Mesendoderm (in vitro differentiated cells): ENCODE data around the gene PIM3.
"Not testable (repeated sequence)": the region's sequence is repeated elsewhere in the genome, so short reads cannot be mapped to it uniquely, and the experiment has no call there.

Experiments
- DNase-seq: peaks from one replicate; pipeline ENCODE4 v3.0.0; 2013
- H2AK5ac ChIP-seq: 2 replicates; pipeline ENCODE4 v1.6.1; 2013; ENCODE audit warnings: low read length, inconsistent platforms
- H2BK120ac ChIP-seq: 2 replicates; pipeline ENCODE4 v1.6.1; 2013; ENCODE audit warnings: low read depth, mild to moderate bottlenecking, low read length, moderate library complexity, mixed read lengths
- H2BK15ac ChIP-seq: replicated peaks from 2 replicates; pipeline ENCODE4 v1.6.1; 2013; ENCODE audit warnings: low read depth, mild to moderate bottlenecking, moderate library complexity
- H2BK5ac ChIP-seq: 2 replicates; pipeline ENCODE4 v1.6.1; 2013; ENCODE audit warnings: low read length, inconsistent platforms
- H3K18ac ChIP-seq: 2 replicates; pipeline ENCODE4 v1.6.1; 2013; ENCODE audit warnings: mild to moderate bottlenecking, low read length, mixed read lengths
- H3K23ac ChIP-seq: one replicate; pipeline ENCODE4 v1.6.1; 2013; ENCODE audit warnings: low read length
- H3K27ac ChIP-seq: 2 replicates; pipeline ENCODE4 v1.5.1; 2013; ENCODE audit warnings: low read depth, mild to moderate bottlenecking, inconsistent platforms, low read length, moderate library complexity
- H3K27me3 ChIP-seq: 2 replicates; pipeline ENCODE4 v1.6.1; 2013; ENCODE audit warnings: low read length, control low read depth, mild to moderate bottlenecking, inconsistent platforms; ENCODE audit not compliant: insufficient read depth, poor library complexity
- H3K36me3 ChIP-seq: 2 replicates; pipeline ENCODE4 v1.6.1; 2013; ENCODE audit warnings: low read length, inconsistent platforms; ENCODE audit not compliant: control insufficient read depth, insufficient read depth
- H3K4ac ChIP-seq: one replicate; pipeline ENCODE4 v1.6.1; 2013; ENCODE audit warnings: low read depth, mild to moderate bottlenecking, low read length, moderate library complexity
- H3K4me1 ChIP-seq: 2 replicates; pipeline ENCODE4 v1.6.1; 2013; ENCODE audit warnings: low read depth, low read length, inconsistent platforms; ENCODE audit not compliant: control insufficient read depth
- H3K4me2 ChIP-seq: 2 replicates; pipeline ENCODE4 v1.6.1; 2013; ENCODE audit warnings: low read length
- H3K4me3 ChIP-seq: 2 replicates; pipeline ENCODE4 v1.5.1; 2013; ENCODE audit warnings: mild to moderate bottlenecking, low read length
- H3K56ac ChIP-seq: one replicate; pipeline ENCODE4 v1.6.1; 2013; ENCODE audit warnings: low read length
- H3K79me1 ChIP-seq: 2 replicates; pipeline ENCODE4 v1.6.1; 2013; ENCODE audit warnings: low read length, inconsistent platforms
- H3K79me2 ChIP-seq: 2 replicates; pipeline ENCODE4 v1.6.1; 2013; ENCODE audit warnings: mild to moderate bottlenecking, low read length; ENCODE audit not compliant: control insufficient read depth, insufficient read depth
- H3K9ac ChIP-seq: 2 replicates; pipeline ENCODE4 v1.6.1; 2013; ENCODE audit warnings: low read length, inconsistent platforms
- H4K5ac ChIP-seq: one replicate; pipeline ENCODE4 v1.6.1; 2013; ENCODE audit warnings: low read length
- H4K8ac ChIP-seq: one replicate; pipeline ENCODE4 v1.6.1; 2013; ENCODE audit warnings: low read depth, mild to moderate bottlenecking, control low read depth, low read length, moderate library complexity
- WGBS: extraction: QIAGEN DNeasy Blood & Tissue Kit; methylation state at CpG from one replicate; pipeline ENCODE4 v1.1.7; 2013; ENCODE audit warnings: low lambda C conversion rate, missing lambda C conversion rate; ENCODE audit not compliant: insufficient coverage; ENCODE audit errors: extremely low coverage; 5-methylcytosine and 5-hydroxymethylcytosine counted together

PIM3 gene

DNA sequence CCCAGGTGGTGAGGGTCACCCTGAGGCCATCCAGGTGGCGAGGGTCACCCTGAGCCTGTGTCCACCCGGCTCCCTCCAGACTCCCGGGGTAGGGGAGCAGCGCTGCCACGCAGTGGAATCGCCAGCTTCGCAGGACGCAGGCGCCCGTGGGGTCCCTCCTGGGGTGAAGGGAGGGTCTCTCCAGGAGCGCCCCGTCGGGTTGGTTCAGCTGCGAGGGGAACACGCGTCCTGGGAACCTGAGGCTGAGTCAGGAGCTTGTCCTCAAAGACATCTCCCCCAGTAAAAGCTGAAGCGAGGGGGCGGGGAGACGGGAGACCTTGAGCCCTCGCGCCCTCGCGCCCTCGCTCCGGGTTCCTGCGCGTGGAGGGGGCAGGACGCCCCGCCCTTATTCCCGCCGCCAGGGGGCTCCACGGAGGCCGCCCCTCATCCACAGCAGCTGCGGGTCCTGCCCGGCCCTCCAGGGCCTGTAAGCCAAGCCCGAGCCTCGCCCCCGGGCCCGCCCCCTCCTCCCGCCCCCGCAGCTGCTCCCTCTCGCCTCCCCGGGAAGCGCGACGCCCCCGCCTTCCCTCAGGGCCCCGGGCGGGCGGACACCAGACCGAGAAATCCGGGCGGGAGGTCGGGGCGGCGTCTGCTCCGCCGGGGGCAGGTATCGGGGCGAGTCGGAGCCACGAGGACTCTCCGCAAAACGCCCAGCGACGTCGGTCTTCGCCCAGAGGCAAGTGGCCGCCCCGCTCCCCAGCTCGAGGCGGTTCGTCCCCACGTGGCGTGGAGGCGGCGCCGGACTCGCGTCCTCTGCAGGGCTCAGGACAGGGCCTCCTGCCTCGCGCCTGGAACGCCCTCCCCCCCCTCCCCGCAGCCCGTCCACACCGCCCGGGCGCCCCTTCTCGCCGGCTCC, 22.8 kb downstream of the PIM3 start:
- Histone ChIP-seq H3K4me3 (no peak overlapping the region), H2BK5ac (no peak overlapping the region), H2BK120ac (no peak overlapping the region), H2BK15ac (no peak overlapping the region), H3K18ac (no peak overlapping the region), H3K9ac (no peak overlapping the region), H3K23ac (no peak overlapping the region), H3K79me1 (no peaks in the 10 kb centered on the region), H3K56ac (no peak overlapping the region), H3K4me1 (no peaks in the 10 kb centered on the region), H3K27ac (no peak overlapping the region), H3K27me3 (peaks cover 7% of the 10 kb centered on the region), H2AK5ac (no peak overlapping the region), H4K8ac (no peak overlapping the region), H3K4me2 (no peak overlapping the region), H3K79me2 (no peaks in the 10 kb centered on the region), H4K5ac (no peak overlapping the region), H3K36me3 (no peaks in the 10 kb centered on the region), H3K4ac (no peak overlapping the region)
- DNase-seq, result peak; percentile 47
- no CpG with 5 or more reads among the region's 90 CpGs for WGBS

DNA sequence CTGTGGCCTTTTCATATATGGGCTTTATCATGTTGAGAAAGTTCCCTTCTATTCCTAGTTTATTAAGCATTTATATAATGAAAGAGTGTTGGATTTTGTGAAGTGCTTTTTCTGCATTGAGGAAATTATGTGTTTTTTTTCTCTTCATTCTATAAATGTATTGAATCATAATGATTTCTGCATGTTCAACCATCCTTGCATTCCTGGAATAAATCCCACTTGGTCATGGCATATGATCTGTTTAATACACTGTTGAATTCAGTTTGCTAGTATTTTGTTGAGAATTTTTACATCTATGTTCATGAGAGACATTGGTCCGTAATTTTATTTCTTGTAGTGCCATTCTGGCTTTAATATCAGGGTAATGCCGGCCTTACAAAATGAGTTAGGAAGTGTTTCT, 25.8 kb downstream of the PIM3 start:
- Histone ChIP-seq H4K8ac (no peak overlapping the region), H2BK15ac (no peak overlapping the region), H3K4me2 (no peak overlapping the region), H3K4ac (no peak overlapping the region), H3K27me3 (peaks cover 7% of the 10 kb centered on the region), H3K79me1 (no peaks in the 10 kb centered on the region), H2AK5ac (no peak overlapping the region), H4K5ac (no peak overlapping the region), H3K23ac (no peak overlapping the region), H3K56ac (no peak overlapping the region), H2BK120ac (no peak overlapping the region), H3K9ac (no peak overlapping the region), H3K4me3 (no peak overlapping the region), H3K79me2 (no peaks in the 10 kb centered on the region), H3K4me1 (no peaks in the 10 kb centered on the region), H2BK5ac (no peak overlapping the region), H3K18ac (no peak overlapping the region), H3K27ac (no peak overlapping the region), H3K36me3 (no peaks in the 10 kb centered on the region)
- DNase-seq, result no peak
- WGBS, result no CpG with 5 or more reads among the region's 2 CpGs

DNA sequence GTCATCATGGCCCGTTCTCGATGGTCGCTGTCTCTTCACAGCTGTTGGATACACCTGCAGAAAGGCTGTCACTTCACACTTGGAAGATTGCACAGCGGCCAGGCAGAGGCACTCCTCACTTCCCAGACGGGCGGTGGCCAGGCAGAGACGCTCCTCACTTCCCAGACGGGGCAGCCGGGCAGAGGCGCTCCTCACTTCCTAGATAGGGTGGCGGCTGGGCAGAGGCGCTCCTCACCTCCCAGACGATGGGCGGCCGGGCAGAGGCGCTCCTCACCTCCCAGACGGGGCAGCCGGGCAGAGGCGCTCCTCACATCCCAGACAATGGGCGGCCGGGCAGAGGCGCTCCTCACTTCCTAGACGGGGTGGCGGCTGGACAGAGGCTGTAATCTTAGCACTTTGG, 29.3 kb downstream of the PIM3 start:
- not testable (repeated sequence) for H3K4me3 ChIP-seq, H3K4ac ChIP-seq, H3K79me1 ChIP-seq, DNase-seq, H3K4me1 ChIP-seq, H3K36me3 ChIP-seq, H3K23ac ChIP-seq, H4K5ac ChIP-seq, H3K4me2 ChIP-seq, H3K27ac ChIP-seq, H2BK15ac ChIP-seq, H3K9ac ChIP-seq, H3K18ac ChIP-seq, H2AK5ac ChIP-seq, H2BK5ac ChIP-seq, H3K56ac ChIP-seq, H4K8ac ChIP-seq, H3K27me3 ChIP-seq, H2BK120ac ChIP-seq, H3K79me2 ChIP-seq
- no CpG with 5 or more reads among the region's 24 CpGs for WGBS

DNA sequence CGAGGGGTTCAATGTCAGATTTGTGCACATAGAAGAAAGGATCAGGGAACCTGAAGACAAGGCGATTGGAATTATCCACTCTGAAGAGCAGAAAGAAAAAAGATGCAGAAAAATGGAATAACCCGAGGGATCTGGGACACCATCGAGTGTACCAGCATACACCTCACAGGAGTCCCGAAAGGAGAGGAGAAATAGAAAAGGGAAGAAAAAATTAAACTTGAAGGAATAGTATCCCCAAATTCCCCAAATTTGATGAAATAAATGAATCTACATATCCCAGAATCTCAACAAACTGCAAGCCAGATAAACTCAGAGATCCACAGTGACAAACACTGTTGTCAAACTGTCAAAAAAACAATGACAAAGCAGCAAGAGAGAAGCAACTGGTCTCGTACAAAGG, 30.6 kb downstream of the PIM3 start:
- Histone ChIP-seq H3K79me1 (no peaks in the 10 kb centered on the region), H3K36me3 (no peaks in the 10 kb centered on the region), H3K27ac (no peak overlapping the region), H3K4ac (no peak overlapping the region), H3K4me1 (no peaks in the 10 kb centered on the region), H3K18ac (no peak overlapping the region), H4K8ac (no peak overlapping the region), H2AK5ac (no peak overlapping the region), H3K4me2 (no peak overlapping the region), H3K23ac (no peak overlapping the region), H3K9ac (no peak overlapping the region), H3K79me2 (no peaks in the 10 kb centered on the region), H4K5ac (no peak overlapping the region), H2BK5ac (no peak overlapping the region), H3K27me3 (no peaks in the 10 kb centered on the region), H3K4me3 (no peak overlapping the region), H2BK120ac (no peak overlapping the region), H2BK15ac (no peak overlapping the region), H3K56ac (no peak overlapping the region)
- DNase-seq, result no peak
- WGBS, result no CpG with 5 or more reads among the region's 6 CpGs

DNA sequence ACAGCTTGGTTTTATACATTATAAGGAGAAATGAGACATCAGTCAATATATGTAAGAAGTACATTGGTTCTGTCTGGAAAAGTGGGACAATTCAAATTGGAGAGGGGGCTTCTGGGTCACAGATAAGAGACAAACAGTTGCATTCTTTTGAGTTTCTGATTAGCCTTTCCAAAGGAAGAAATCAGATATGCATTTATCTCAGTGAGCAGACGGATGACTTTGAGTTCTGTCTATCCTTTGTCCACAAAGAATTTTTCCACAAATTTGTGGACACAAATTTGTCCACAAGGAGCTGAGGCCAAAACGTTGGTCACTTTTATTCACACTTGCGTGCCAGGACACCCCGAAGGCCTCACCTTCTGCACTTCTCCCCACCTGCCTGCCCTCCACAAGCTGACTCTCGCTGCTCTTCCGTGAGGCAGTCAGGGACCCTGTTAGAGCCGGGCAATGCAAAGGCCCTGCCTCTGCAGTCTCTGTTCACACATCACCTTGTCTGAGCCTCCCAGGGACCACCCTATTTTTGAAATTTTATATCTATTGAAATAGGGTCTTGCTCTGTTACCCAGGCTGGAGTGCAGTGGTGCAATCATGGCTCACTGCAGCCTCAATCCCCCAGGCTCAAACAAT, 31.4 kb downstream of the PIM3 start:
- Histone ChIP-seq H4K8ac (no peak overlapping the region), H3K4me1 (no peaks in the 10 kb centered on the region), H3K18ac (no peak overlapping the region), H3K9ac (no peak overlapping the region), H3K27me3 (no peaks in the 10 kb centered on the region), H3K27ac (no peak overlapping the region), H2BK120ac (no peak overlapping the region), H3K4ac (no peak overlapping the region), H3K79me1 (no peaks in the 10 kb centered on the region), H3K4me2 (no peak overlapping the region), H2AK5ac (no peak overlapping the region), H2BK5ac (no peak overlapping the region), H3K23ac (no peak overlapping the region), H2BK15ac (no peak overlapping the region), H3K79me2 (no peaks in the 10 kb centered on the region), H3K56ac (no peak overlapping the region), H3K4me3 (no peak overlapping the region), H3K36me3 (no peaks in the 10 kb centered on the region), H4K5ac (no peak overlapping the region)
- no peak for DNase-seq
- WGBS, result no CpG with 5 or more reads among the region's 7 CpGs
